DMS79 (cell line): Measurements from ENCODE around the gene KLHL28.

Experiments
- DNase-seq: peaks from one replicate; lab custom pipeline; 2025; lab: John Stamatoyannopoulos, UW

KLHL28 gene

DNA sequence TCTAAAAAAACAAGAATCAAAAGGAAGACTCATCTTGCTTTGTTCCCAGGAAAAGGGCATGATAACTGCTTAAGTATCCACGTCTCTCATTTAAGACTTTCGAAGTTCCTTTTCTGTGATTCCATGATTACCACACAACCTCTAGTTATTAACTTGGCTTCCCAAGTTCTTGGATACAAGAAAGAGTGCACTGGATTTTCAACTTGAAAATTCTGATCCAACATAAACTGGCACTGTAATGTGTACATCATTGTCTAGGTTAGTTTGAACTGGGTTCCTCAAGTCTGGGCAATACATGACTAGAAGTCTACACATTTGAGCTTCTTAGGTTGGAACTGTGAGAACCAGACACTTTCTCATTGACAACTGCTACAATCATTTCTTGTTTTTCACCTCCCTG, 1.6 kb downstream of the KLHL28 start:
- DNase-seq, result no peak

DNA sequence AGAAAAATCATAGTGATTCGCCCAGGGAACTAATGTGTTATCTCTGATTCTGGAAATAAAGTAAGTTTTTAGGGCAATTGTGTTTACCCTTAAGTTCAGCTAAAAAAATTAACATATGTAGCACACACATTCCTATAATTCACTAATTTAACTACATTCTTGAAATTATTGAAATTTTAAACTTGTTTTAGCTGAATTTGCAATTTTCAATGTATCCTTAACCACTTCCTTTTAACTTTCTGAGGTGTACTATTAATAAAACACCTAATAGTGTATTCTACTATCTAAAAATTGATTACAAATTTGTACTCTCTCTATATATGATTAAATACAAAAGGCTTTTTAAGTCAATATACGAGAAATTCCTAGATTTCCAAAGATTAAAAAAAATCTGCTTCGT, 2.2 kb downstream of the KLHL28 start:
- no peak for DNase-seq

DNA sequence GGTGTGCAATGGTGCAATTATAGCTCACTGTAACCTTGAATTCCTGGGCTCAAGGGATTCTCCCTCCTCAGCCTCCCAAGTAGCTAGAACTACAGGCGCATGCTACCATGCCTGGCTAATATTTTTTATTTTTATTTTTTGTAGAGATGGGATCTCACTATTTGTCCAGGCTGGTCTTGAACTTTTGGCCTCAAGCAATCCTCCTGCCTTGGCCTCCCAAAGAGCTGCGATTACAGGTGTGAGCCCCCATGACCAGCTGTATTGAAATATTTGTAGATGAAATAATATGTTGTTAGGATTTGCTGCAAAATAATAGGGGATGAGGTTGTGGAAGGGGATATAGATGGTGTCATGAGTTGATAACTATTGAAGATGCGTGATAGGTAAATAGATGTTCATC, 4.9 kb downstream of the KLHL28 start:
- no peak for DNase-seq

DNA sequence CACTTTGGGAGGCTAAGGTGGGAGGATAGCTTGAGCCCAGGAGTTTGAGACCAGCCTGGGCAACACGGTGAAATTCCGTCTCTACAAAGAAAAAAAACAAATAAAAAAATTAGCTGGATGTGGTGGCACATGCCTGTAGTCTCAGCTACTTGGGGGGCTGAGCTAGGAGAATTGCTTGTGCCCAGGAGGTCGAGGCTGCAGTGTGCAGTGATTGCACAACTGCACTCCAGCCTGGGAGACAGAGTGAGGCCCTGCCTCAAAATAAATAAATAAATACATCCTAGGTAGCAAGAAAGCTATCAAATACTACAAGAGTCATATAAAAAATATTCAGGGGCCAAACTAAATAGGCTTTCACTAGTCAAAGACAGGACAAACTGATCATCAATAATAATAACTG, 6.2 kb downstream of the KLHL28 start:
- DNase-seq, result no peak

DNA sequence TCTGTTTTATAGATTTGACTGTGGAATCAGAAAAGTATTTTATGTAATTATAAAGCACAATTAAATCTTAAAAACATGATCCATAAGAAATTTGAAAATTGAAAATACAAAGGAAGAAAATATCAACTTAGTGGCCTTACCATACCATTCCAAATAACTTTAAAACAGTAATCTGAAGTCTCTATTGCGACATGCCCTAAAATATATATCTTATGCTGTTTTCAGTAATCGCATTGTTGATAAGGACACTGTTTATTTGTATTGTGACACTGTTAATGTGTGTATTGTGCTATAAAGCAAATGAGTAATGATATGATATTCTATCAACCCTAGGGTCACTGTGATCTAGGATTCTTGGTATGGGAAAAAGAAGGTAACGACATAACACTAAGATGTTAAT, 7.0 kb downstream of the KLHL28 start:
- DNase-seq, result no peak

DNA sequence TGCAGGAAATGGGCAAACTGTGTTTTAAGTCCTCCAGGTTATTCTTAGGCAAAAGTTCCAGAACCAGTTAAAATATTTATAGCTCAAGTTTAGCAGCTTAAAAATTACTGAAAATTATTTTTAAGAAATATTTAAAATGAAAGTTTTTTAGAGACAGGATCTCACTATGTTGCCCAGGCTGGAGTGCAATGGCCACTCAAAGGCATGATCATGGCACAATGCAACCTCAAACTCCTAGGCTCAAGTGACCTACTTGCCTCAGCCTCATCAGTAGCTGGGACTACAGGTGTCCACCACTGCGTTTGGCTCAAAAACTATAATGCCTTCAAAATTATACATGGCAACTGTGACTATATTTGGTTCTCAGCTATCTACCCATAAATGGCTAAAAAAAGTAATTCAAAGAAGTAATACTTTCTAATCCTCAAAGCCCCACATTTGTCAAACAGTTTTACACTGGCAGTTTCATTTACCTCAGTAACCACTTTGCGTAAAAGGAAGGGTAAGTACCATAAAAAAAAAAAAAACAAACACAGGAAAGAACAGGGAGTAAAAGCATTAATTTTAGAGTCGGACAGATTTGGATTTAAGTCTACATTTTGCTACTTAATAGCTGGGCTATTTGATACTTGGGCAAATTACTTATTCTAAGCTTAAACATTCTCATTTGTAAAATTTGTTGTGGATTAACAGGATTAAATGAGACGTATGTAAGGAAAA, 9.2 kb downstream of the KLHL28 start:
- DNase-seq, result no peak

DNA sequence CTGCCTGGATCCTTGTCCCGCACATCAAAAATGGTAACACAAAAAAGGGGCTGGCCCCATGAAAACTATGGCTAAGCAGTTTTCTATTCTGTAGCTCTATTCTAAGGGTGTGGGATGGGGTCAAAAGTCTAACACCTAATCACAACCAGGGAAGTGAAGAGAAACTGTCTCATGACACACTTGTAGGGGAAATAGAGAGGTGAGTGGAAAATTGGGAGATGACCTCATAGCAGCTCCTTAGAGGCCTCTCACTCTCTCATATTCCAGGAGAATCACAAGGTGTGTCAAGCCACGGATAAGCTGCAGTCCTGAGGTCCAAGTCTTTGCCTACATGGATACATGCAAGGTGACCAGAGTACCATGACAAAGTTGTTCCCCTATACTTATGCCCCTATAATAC, 10.7 kb downstream of the KLHL28 start:
- no peak for DNase-seq

DNA sequence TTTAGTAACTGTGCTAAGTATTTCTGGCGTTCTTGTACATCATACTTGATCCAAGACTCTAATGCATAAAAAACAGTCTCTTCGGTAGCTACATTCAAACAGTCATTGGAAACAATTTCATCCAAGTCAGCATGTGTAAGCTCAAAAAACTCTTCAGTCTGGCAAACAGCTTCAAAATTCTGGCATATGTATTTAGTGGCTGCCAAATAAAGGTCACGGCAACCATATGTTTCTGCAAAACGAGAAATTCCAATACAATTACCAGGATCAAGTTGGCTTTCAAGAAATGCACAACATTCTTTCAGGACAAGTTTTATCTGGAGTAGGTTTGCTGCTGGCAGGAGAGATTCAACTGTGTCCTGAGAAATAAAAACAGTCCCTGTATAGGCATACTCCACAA, 16.5 kb downstream of the KLHL28 start:
- DNase-seq, result no peak

DNA sequence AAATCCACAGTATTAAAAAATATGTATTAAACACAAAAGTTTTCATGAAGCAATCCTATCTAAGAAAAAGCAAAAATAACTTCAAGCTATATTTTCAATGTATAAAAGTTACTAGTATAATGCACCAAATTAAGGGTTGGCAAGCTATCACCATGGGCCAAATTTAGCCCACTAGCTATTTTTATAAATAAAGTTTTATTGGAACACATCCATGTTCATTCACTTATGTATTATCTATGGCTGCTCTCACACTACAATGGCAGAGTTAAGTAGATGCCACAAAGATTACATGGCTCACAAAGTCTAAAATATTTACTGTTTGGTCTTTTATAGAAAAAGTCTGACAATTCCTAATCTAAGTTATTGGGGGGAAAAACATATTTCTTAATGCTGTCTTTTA, 17.6 kb downstream of the KLHL28 start:
- DNase-seq, result no peak

DNA sequence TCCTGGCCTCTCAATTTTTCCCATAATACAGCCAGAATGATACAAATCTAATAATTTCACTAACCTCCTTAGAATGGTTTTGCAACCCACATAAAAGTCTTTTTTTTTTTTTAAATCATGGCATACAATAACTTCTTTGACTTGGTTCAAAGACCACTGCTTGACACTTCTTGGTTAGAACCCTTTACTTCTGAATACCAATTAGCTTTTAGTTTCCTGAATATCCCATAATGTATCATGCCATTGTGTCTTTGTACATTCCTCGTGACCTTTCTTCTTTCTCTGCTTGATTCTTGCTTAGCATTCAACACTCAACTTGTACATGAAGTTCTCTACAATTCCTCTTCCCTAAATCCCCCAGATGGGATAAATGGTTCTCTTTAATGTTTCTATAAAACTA, 19.3 kb downstream of the KLHL28 start:
- DNase-seq, result no peak

DNA sequence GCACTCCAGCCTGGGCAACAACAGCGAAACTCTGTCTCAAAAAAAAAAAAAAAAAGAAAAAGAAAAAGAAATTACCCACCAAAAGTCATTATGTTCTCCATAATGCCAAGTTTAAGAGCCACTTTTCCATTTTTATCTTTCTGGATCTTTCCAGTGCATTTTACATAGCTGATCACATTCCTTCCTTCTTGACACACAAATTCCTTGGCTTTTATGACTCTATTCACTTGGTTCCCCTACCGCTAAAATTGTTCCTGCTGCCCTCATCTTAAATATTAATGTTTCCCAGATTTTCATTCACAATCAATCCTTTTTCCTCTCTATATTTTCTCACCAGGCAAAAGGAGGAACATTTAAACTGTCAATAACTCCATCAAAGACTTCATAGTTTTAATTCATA, 20.2 kb downstream of the KLHL28 start:
- no peak for DNase-seq

DNA sequence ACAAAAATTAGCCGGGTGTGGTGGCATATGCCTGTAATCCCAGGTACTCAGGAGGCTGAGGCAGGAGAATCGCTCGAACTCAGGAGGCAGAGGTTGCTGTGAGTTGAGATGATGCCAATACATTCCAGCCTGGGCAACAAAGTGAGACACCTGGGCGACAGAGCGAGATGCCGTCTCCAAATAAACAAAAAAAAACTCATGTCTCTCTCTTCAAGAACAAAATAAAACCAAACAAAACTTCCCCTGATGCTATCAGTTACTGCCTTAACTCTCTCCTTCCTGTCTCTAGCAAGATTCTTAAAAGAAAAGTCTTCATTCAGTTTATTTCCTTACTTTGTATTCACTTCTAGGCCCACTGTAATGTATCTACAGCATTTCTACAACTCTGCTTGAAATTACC, 20.8 kb downstream of the KLHL28 start:
- no peak for DNase-seq

DNA sequence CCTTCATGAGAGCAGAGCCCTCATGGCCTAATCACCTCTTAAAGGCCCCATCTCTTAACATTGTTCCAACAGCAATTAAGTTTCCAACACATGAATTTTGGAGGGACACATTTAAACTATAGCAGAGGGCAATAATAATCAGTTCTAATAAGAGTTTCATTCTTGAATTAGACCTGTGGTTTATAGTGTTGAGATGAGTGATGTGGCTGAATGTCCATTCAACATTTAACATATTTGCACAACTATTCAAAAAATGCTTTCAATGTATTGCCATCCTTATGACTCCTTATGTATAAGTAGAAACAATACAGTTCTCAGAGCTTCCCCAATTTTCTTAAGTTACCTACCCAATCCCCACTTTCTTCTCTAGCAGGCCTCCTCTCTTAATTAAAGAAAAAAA, 21.5 kb downstream of the KLHL28 start:
- DNase-seq, result no peak

DNA sequence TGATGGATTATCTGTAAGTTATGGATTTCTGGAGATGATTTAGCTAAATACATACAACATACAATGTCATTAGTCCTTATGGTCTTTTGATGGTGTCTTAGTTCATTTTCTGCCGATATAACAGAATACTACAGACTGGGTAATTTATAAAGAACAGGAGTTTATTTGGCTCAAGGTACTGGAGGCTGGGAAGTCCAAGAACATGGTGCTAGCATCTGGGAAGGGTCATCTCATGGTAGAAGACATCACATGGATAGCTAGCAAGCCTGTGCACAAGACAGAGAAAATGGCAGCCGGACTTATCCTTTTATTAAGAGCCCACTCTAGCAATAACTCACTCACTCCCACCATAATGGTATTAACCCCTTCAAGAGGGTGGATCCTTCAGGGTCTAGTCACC, 24.2 kb downstream of the KLHL28 start:
- no peak for DNase-seq

DNA sequence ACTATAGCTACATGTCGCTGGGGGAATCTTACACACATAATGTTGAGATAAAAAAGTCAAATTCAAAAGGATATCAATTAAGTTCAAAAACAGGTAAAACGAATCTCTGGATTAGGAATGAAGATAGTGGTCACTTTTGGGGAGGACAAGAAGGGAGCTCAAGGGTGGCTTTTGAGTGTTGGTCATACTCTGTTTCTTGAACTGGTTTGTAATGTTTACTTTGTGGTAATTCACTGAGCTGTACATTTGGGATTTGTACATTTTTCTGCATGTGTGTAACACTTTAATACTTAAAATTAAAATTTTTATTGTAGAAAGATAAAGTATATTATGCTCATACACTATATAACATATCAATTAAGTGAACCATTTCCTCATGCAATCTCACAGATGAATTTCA, 26.6 kb downstream of the KLHL28 start:
- no peak for DNase-seq

DNA sequence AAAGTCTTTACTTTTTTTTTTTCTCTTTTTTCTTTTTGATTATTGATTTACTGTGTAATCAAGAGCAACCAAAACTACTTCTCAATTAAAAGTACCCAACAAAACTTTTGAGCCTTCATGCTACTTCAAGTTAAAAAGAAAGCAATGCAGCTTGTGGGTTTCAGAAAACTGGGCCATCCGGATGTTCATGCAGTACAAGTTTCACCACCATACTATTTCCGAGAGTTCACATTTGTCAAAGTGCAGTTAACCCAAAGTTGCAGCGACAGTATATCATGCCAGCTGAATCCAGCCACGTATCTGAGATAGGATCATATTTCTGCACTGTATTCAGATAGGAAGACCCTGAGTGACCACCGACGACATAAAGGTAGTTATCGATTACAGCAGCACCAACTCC, 33.0 kb downstream of the KLHL28 start:
- no peak for DNase-seq

DNA sequence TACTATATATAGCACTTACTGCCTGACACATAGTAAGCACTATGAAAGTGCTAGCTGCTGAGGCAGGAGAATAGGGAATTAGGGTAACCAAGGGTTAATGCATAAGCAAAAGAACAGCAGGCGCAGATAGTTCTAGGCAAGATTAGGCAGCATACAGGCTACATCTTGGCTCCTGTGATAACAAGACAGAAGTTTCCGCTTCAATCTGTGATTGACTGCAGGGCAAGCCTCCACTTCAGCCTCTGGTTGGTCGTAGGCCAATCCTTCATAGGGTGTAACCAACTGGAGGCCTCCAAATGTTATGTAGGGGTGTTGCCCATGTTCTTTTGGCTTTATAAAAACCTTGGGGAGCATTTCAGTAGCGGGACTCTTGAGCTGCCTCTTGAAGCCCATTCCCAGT, 46.9 kb downstream of the KLHL28 start:
- no peak for DNase-seq

DNA sequence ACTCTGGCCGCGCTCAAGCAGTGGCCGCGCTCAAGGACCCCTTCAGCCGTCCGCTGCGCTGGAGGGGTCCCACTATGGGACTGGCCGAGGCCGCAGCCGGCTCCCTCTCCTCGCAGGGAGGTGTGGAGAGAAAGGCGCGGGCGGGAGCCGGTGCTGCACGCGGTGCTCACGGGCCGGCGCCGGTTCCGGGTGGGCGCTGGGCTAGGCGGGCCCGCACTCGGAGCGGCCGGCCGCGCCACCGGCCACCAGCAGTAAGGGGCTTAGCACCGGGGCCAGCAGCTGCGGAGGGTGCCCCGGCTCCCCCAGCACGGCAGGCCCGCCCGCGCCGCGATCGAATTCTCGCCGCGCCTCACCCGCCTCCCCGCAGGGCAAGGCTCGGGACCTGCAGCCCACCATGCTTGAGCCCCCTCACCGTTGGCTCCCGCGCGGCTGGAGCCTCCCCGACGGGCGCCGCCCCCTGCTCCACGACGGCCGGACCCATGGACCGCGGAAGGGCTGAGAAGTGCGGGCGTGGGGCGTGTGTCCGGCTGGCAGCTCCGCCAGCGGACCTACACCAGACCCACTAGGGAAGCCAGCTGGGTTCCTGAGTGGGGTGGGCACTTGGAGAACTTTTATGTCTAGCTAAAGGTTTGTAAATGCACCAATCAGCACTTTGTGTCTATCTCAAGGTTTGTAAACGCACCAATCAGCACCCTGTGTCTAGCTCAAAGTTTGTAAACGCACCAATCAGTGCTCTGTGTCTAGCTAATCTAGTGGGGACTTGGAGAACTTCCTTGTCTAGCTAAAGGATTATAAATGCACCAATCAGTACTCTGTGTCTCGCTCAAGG, 49.5 kb downstream of the KLHL28 start:
- DNase-seq, result no peak

DNA sequence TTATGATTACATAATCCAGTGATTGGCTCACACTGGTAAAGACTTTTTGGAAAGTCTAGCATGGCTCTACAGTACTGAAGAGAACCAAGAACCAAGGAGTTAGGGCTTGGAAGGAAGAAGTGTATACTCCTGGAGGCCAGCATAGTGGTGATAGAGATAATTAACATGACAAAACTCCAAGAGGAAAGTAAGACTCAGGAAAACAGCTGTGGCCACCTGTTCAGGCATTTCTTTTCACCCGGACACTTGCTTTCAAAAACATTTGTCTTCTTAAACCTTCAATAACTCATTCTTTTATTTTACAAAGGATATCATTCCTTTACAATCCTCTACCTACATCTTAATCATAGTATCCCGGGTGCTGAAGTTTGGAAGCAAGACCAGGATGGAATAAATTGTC, 50.9 kb downstream of the KLHL28 start:
- DNase-seq, result no peak

DNA sequence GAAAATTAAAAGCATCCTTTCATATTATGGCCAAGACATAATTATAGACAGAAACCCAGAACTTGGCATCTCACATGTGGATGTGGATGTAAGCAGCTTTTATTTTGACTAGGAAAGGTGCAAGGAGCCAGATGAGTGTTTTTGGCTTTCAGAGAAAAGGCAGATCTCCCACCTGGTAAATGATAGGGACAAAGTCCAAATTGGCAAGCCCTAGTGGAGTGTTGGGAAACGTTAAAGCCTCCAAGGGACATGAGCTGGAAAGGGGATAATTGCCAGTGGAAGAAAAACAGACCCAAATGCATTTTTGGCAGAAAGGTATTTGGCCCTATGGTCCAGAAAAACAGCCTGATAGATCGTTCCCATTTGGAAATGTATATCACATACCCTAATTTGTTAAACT, 60.1 kb downstream of the KLHL28 start:
- no peak for DNase-seq

DNA sequence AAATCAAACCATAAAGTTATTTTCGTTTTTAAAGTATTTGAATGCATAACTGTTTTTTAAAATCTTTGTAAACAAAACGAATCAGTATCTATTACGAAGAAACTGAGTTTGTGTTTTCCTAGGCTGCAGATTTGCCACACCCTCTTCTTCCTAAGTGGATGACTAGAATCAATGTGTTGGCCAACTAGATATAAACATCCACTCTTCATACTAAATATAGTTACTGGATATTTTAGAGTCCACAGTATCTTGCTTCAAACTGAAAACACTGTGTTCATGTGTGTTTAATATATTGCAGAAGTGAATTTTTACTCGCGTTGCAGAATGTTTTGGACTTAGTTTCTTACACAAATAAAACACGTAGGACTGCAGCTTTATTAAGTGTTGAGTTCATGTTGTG, 63.2 kb downstream of the KLHL28 start:
- no peak for DNase-seq

DNA sequence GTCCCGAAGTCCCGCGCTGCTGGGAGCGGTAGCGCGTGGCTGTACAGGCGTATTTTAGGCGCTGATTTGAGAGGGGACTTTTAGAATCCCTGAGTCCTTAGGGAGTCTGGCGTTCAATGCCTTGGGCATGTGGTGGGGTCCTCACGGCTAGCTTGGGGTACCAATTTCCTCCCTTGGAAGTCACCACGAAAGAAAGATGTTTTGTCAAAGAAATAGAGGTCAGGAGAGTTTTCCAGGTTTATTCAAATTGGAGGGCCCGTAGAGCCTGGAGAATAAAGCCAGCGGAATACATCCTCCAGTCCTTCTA, 63.9 kb downstream of the KLHL28 start:
- DNase-seq, result no peak

DNA sequence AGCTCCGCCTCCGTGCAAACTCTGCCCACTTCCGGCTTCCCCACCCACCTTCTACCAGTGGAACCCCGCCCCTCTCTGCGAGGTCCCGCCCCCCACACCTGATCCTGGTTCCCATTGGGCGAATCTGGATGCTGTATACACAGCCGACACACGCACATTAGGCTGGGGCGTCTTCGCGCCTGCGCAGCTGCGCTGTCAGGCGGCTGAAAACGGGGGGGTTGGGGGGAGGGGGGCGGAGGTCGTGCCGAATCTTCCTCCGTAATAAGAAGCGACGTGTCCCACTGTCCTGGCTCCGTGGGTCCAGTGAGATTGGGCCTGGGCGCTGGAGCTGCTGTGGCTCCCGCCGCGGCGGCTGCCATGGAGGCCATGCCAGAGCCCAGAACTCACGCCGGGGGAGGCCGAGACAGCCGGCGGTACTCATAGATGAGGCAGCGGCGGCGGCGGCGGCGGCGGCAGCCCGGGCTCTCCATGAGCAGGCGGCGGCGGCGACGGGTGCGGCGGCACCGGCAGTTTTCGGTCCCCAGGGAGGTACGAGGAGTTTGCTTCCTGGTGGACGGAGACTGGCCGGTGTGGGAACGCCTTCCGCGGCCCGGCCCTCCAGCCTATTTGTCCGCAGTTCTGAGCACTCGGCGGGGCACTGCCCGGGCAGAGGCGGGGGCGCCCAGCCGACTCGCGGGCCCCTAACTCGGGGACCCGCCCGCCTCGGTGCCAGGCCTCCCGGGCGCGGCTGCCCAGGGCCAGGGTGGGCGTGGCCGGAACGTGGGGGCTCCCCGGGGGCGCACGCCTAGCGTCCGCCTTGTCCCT, 64.5 kb downstream of the KLHL28 start:
- DNase-seq, result peak; percentile 93
